Glutamatergic neuron (in vitro differentiated cells): ENCODE measurements around the gene TRAPPC6A. TPM values are rescaled to one million over a fixed set of nuclear protein-coding genes. Genes with fewer than 3 reads are reported as not detected.
A peak's percentile ranks its signal among the peaks of the same experiment; 100 is the strongest.

Source experiments
- DNase-seq: peaks from one replicate; pipeline ENCODE4 v3.0.0; 2022
- H3K27ac Mint-ChIP-seq: one replicate; pipeline ENCODE4 v1.8.0; 2020; ENCODE audit warnings: mild to moderate bottlenecking, mixed read lengths, inconsistent platforms; ENCODE audit not compliant: unreplicated experiment
- H3K27me3 Mint-ChIP-seq: one replicate; pipeline ENCODE4 v1.8.0; 2020; ENCODE audit warnings: mild to moderate bottlenecking, moderate library complexity, mixed read lengths, inconsistent platforms; ENCODE audit not compliant: unreplicated experiment
- H3K36me3 Mint-ChIP-seq: one replicate; pipeline ENCODE4 v1.8.0; 2020; ENCODE audit warnings: mild to moderate bottlenecking, mixed read lengths, inconsistent platforms; ENCODE audit not compliant: unreplicated experiment
- H3K4me1 Mint-ChIP-seq: one replicate; pipeline ENCODE4 v1.8.0; 2020; ENCODE audit warnings: mild to moderate bottlenecking, low read depth, mixed read lengths, inconsistent platforms; ENCODE audit not compliant: unreplicated experiment
- H3K4me3 Mint-ChIP-seq: one replicate; pipeline ENCODE4 v1.8.0; 2020; ENCODE audit warnings: mild to moderate bottlenecking, mixed read lengths, inconsistent platforms; ENCODE audit not compliant: unreplicated experiment
- H3K9me3 Mint-ChIP-seq: one replicate; pipeline ENCODE4 v1.8.0; 2020; ENCODE audit warnings: mild to moderate bottlenecking, moderate library complexity, mixed read lengths, inconsistent platforms; ENCODE audit not compliant: unreplicated experiment
- CTCF ChIP-seq: fragments of 200-600 bp; sonication (generic); IDR thresholded peaks from one replicate; pipeline ENCODE4 v1.5.0; 2021; ENCODE audit not compliant: partially characterized antibody, unreplicated experiment
- total RNA-seq: library from RNA; stranded (reverse); fragmentation: NEBNext Ultra II Directional; extraction: Animal tissue kit (Norgen Biotek cat#: 25700); gene quantifications from one replicate; pipeline ENCODE4 v1.2.1, GENCODE V29; 2021; ENCODE audit not compliant: unreplicated experiment

Gene TRAPPC6A
- total RNA-seq, 1 donor from 2014 or later = 31.6 TPM

GRCh38 chr19:45168767-45169351 is 9.2 kb downstream of the TRAPPC6A start:
- Mint-ChIP-seq H3K27ac (no peak overlapping the region), H3K27me3 (peaks cover 9% of the 10 kb centered on the region), H3K4me1 (peaks cover 12% of the 10 kb centered on the region), H3K36me3 (no peaks in the 10 kb centered on the region), H3K9me3 (peaks cover 15% of the 10 kb centered on the region), H3K4me3 (no peak overlapping the region)
- no peak for TF ChIP-seq CTCF
- DNase-seq = no peak

- Mint-ChIP-seq H3K9me3 (peaks cover 14% of the 10 kb centered on the region), H3K4me3 (peak overlapping the region; percentile 74), H3K4me1 (peaks cover 16% of the 10 kb centered on the region), H3K27me3 (peaks cover 9% of the 10 kb centered on the region), H3K36me3 (no peaks in the 10 kb centered on the region), H3K27ac (peak overlapping the region; percentile 98)
- DNase-seq = peak; percentile 76
- no peak for TF ChIP-seq CTCF
These were observed 11.2 kb downstream of the TRAPPC6A start for GRCh38 chr19:45166723-45167252.

GRCh38 chr19:45164577-45165335 is 13.3 kb downstream of the TRAPPC6A start:
- Mint-ChIP-seq H3K27me3 (peaks cover 4% of the 10 kb centered on the region), H3K4me3 (no peak overlapping the region), H3K9me3 (peaks cover 14% of the 10 kb centered on the region), H3K27ac (no peak overlapping the region), H3K4me1 (peaks cover 21% of the 10 kb centered on the region), H3K36me3 (no peaks in the 10 kb centered on the region)
- peak; percentile 54 for DNase-seq
- no peak for TF ChIP-seq CTCF

- Mint-ChIP-seq H3K9me3 (peaks cover 14% of the 10 kb centered on the region), H3K27me3 (peaks cover 4% of the 10 kb centered on the region), H3K27ac (peak overlapping the region; percentile 82), H3K4me3 (no peak overlapping the region), H3K4me1 (peaks cover 21% of the 10 kb centered on the region), H3K36me3 (no peaks in the 10 kb centered on the region)
- no peak for TF ChIP-seq CTCF
- no peak for DNase-seq
These were observed 14.1 kb downstream of the TRAPPC6A start for GRCh38 chr19:45163751-45164460.

GRCh38 chr19:45163156-45163555 is 14.9 kb downstream of the TRAPPC6A start:
- no peaks in the 10 kb centered on the region for H3K36me3 Mint-ChIP-seq
- H3K9me3 Mint-ChIP-seq = peaks cover 12% of the 10 kb centered on the region
- H3K27me3 Mint-ChIP-seq = peaks cover 4% of the 10 kb centered on the region
- TF ChIP-seq CTCF = no peak
- DNase-seq = no peak
- no peak overlapping the region for H3K4me3 Mint-ChIP-seq
- H3K4me1 Mint-ChIP-seq = peaks cover 21% of the 10 kb centered on the region
- H3K27ac Mint-ChIP-seq = no peak overlapping the region
